Stimulated activated naive CD8-positive, alpha-beta T cell treated with anti-CD3 and anti-CD28 coated beads, Interleukin-15, Interleukin-2, amounts not matched to agents 100 U/mL and 50 U/mL, for 24 hours (primary cell): ENCODE results near the gene KRTAP10-1.

Experiments used
- ATAC-seq: fragments of 150-1000 bp; cut with Tn5 transposase; one replicate; pipeline ENCODE4 v1.10.0; 2021
- DNase-seq: peaks from one replicate; pipeline ENCODE4 v3.0.0; 2021

KRTAP10-1 gene

DNA sequence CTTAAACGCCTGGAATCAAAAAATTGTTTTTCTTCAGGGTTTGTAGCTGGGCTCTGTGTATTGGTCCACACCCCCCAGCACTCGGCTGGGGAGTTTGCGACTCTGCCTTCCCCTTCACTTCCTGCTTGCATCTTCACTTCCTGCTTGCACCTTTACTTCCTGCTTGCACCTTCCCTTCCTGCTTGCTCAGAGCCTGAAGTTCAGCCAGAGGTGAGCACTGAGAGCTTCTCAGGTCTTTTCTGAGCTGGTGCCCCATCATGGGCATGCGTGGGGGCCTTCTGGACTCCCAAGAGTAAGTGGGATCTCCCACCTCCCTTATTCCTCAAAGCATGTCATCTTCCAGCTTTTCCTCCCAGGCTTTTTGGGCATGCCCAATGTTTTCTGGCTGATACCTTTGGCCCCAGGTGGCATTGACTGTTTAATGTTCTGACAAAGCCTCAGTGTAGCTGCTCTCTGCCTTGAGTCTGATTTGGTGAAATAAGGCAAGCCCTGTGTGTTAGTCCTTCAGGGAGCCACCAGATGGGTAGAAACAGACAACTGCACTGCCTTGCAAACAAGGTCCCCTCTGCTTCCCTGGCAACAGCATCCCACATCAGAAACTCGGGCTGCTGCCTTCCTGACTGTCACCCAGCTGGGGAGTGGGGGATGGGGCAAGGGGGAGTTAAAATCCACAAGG lies 7.8 kb upstream of the KRTAP10-1 start:
- ATAC-seq (peak; percentile 50), DNase-seq (peak; percentile 12)

DNA sequence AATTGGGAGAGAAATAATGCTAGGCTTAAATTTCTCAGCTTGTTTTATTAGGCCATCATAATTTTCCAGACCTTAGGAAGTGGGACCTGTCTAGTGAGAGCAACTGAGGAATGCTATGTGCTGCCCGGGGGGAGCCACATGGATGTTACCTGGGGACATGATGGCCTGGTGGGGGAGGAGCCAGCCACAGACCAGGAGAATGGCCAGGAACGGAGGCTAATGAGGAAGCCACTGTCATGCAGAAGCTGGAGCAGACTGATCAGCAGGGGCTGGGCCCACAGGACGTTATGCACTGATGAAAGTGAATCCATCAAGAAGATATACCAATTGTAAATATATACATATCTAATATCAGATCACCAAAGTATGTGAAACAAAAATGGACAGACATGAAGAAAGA lies 4.6 kb upstream of the KRTAP10-1 start:
- DNase-seq (no peak), ATAC-seq (no peak)

DNA sequence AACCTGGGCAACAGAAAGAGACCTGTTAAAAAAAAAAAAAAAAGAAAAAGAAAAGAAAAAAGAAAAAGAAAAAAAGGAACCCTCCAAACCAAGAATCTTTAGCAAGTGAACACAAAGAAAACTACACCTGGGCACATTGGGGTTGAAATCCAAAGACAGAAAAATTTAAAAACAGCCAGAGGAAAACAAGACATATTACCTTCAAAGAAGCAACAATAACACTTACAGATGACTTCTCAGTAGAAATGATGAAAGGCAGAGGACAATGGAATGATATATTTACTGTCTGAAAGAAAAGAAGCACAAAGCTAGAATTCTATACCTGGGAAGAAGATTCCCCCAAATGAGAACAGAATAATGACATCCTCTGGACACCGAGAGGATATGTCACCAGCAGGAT lies 2.7 kb upstream of the KRTAP10-1 start:
- ATAC-seq (no peak), DNase-seq (no peak)

DNA sequence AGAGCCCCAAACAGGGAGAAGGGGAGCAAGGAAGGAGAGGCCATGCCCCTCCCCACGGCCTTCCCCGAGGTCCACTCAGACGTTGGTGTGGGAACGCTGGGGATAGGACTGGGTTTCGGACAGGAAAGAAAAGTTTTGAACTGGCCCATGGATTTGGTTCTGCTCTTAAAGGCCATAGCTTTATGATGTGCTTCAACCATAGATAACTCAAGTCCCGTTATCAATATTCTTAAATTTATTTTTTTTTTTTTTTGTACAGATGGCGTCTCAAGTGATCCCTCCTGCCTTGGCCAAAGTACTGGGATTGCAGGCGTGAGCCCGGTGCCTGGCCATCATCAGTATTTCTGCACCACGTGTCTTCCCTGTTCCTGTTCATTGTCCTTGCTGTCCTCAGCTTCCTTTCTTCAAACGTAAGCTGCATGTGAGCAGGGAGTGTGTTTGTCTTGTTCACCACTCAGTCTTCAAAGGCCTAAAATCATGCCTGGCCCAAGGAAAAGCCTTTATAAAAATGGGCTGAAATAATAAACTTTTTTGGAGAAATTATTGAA lies 820 bp upstream of the KRTAP10-1 start:
- ATAC-seq (no peak), DNase-seq (no peak)

DNA sequence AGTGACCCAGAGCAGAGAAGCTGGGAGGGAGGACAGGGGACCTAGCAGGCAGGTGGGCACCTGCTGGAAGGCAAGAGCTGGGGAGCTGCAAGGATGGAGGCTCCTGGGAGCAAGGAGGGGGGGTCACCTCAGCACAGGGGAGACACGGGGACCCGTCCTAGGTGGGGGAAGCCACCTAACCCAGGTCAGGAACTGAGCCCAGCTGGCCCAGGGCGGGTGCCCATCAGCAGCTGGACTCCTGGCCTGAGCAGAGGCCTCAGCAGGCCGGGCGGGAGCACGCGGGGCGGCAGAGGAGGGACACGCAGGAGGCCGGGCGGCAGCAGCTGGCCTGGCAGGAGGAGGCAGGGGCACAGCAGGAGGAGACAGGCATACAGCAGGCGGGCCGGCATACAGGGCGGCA lies 949 bp downstream of the KRTAP10-1 start:
- ATAC-seq (no peak), DNase-seq (no peak)

DNA sequence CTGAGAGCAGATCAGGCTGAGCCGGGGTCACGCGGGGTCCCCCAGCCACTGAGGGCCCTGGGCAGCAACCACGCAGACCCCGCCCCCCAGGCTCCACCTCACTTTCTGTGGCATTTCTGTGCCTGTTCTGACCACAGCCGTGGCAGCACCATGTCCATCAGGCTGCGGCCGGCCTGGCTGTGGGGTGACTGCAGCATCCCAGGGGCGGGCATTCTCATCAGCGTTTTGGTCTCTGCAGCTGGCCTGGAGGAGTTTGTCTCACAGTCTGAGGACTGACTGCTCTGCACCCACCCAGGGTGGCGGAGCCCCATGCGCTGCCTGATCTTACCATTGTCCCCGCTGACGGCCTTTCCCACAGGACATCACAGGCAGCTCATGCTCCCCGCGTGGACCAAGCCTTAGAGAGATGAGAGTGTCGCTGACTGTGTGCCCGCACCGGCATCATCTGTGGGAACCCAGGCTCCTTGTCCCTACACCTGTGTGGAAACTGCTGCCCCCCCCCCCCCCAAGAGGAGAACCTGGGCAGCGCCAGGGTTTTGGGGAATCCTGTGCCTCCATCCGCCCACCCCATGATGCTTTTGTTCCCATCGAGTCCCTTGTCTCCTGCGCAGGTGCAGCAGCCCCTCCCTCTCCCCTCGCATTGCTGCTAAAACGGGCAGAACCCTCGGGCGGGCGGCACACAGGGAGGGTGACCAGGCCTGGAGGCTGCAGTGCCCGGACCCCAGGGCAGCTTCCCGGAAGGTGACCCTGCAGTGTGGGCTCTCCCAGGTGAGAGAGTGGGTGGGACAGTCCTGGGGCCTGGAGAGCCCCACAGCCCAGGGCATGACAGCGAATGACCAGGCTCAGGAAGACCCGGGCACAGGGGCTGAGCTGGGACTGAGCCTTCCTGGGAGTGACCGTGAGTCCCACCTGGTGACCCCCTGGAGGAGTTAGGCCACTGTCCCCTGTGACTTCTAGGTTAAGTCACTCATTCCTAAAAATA lies 1.8 kb downstream of the KRTAP10-1 start:
- no peak for ATAC-seq
- DNase-seq = no peak

DNA sequence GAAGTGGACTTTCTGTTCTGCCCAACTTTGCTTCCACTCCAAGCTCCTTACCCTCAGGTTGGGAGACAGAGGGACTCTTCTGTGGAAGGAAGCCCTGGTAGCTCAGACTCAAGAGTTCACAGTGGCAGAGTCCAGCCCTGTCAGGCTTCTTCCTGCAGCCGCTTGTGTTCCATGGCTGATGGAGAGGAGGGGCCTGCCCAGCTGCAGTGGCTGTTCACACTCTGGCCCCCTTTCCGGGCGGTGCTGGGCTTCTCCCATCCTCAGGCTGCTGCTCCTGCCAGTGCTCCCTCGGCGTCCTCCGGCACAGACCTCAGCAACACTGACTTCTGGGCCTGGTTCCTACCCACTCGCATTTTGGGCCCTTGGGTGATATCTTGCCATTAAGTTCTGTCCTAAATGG lies 4.0 kb downstream of the KRTAP10-1 start:
- ATAC-seq (no peak), DNase-seq (no peak)

DNA sequence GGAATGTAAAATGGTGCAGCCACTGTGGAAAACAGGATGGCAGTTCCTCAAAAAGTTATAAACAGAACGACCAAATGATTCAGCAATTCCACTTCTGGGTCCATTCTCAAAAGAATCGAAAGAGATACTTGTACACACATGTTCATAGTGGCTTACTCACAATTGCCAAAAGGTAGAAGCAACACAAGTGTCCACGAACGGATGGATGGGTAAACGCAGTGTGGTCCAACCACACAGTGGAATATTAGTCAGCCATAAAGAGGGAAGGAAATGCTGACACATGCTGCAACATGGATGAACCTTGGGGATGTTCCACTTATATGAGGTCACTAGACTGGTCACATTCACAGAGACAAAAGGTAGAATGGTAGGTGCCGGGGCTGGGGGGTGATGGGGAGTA lies 5.3 kb downstream of the KRTAP10-1 start:
- DNase-seq (no peak), ATAC-seq (peak; percentile 50)

DNA sequence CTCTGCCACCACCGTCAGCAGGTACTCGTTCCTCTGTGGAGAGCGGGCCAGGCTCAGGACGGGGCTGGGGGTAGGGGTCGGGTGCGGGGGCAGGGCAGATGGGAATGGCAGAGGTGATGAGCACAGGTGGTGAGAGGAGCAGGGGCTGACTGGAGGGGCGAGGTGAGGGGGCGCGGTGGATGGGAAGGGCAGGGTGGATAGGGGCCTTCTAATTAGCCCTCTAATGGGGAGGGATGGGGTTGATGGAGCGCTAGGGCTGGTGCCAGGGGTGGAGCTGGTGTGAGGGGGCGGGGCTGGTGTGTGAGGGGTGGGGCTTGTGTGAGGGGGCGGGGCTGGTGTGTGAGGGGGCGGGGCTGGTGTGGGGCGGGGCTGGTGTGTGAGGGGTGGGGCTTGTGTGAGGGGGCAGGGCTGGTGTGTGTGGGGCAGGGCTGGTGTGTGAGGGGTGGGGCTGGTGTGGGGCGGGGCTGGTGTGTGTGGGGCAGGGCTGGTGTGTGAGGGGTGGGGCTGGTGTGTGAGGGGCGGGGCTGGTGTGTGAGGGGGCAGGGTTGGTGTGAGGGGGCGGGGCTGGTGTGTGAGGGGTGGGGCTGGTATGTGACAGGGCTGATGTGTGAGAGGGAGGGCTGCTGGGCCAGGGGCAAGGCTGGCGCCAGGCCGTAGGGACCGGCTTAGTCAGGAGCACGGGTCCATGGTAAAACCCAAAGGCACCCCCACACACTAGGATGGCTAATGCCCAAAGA lies 5.9 kb downstream of the KRTAP10-1 start:
- no peak for DNase-seq
- ATAC-seq = no peak

DNA sequence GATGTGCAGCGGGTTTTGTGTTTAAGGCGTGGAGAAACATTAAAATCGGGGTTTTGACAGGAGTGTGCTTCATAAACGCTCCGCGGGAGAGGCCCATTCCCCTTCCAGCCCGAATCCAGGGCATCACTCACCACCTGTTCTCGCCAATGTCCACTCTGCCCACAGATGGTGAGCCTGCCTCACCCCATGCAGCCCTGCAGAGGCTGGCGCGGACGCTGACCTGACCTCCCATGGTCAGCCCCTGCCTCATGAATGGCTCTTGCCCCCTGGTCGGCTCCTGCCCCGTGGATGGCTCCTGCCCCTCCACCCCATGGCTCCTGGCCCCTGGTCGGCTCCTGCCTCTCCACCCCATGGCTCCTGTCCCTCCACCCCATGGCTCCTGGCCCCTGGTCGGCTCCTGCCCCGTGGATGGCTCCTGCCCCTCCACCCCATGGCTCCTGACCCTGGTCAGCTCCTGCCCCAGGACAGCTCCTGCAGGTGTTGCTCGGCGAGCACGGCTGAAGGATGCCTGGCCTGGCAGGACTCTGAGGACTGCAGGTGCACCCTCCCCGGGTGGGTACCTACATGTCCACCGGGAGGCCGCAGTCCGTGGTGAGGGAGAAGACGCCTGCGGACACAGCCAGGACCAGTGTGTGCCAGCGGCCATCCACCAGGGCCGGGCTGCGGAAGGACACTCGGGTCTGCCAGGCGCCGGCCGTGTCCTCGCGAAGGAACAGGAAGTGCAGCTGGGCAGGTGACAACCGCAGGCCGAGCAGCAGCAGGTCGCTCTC lies 6.7 kb downstream of the KRTAP10-1 start:
- ATAC-seq = no peak
- no peak for DNase-seq

DNA sequence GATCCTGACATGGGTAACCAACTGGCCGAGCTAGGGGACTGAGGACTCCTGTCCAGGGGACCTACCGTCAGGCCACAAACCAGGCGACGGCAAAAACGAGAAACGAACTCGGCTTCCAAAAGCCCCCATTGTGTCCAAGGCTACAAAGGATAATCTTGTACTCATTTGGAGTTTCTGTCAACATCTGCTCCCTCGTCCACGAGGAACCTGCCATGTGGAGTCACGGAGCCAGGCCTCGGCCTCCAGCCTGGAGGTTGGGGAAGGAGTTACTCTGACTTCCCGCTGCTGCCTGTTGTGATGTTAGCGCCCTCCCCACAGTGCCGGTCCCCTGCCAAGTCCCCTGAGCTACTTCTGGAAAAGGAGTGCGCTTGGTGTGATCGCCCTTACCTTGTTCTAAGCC lies 7.3 kb downstream of the KRTAP10-1 start:
- no peak for ATAC-seq
- no peak for DNase-seq

DNA sequence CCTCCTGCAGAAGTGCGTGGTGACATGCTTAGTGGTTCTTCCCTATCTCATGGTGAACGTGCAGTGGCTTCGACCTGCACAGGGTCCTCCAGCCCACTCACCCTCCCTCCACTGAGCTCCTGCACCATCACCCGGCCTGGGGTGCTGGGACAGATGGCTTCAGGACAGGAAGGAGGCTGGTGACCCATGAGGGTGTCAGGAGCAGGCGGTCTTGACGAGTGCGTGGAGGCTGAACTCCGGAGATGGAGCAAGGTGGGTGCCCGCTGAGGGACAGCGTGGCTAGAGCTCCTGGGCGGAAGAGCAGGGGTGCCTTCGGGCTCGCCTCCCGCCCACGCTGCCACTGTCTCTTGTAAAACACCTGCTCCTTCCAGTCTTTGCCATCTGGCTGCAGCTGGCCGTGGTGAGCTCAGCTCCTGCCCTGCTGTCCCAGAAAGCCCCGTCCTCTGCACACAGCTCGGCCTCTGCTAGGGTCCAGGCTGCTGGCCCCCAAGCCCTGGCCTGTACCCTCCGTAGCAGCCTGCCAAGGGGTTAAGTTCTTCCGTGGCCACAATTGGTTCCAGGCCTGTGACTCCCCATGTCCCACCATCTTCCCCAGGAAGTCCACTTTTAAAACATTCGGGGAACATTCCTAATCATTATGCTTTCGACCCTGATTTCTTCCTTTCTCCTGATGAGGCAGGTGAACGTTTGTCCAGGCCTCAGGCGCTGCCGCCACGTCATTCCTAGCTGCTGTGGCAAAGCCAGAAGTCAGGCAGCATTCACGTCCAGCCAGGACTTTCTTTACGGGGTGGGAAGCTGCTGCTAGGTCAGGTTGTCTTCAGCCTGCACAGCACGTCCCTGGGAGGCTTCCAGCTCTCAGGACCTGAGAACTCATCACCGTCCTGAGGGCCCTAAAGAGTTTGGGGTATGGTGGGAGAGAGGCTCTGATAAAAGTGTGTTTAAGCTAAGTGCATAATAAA lies 8.1 kb downstream of the KRTAP10-1 start:
- DNase-seq (no peak), ATAC-seq (no peak)

DNA sequence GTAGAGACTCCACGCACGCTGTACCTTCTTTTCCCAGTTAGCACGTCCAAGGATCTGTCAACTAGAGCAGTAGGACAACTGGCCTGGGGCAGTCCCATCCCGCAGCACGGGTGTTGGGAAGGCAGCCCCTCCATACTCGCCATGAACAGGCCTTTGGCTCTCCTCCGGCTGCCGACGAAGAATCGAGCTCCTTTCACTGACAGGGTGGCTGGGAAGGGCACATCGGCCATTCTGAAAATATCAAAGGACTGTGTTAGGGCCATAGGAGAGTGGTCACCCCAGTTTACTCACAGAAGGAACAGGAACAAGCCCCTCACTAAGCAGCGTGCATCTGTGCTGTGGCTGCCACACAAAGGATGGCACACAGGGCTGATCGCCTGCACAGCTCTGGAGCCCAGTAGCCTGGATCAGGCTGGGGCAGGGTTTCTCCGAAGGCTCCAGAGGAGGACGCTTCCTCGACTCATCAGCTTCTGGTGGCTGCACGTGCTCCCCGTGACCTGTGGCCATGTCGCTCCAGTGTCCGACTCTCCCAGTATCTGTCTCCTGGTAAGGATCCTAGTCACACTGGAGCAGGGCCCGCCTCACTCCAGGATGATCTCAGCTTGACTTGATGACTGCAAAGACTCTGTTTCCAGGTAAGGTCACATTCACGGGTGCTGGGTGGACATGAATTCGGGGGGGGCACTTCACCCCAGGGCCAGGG lies 8.9 kb downstream of the KRTAP10-1 start:
- ATAC-seq (no peak), DNase-seq (no peak)

DNA sequence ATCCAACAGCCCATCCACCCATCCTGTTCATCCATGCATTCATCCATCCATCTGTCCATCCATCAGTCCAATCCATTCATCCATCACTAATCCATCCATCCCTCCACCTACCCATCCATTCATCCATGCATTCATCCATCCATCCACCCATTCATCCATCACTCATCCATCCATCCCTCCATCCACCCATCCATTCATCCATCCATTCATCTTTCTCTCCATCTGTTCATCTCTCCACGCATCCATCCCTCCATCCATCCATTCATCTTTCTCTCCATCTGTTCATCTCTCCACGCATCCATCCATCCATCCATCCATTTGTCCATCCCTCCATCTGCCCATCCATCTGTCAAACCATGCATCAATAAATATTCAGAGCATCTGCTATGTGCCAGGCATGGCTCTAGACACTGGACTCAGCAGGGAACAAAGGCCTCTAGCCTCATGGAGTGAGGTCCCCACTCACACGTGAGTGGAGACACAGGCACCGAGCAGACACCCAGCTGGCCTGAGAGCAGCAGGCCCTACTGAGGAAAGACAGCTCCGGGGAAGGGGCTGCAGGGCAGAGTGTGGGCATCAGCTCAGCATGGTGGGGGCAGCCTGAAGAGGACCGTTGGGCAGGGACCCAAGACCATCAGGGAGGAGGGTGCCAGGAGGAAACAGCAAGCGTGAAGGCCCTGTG lies 9.6 kb downstream of the KRTAP10-1 start:
- ATAC-seq = no peak
- no peak for DNase-seq

DNA sequence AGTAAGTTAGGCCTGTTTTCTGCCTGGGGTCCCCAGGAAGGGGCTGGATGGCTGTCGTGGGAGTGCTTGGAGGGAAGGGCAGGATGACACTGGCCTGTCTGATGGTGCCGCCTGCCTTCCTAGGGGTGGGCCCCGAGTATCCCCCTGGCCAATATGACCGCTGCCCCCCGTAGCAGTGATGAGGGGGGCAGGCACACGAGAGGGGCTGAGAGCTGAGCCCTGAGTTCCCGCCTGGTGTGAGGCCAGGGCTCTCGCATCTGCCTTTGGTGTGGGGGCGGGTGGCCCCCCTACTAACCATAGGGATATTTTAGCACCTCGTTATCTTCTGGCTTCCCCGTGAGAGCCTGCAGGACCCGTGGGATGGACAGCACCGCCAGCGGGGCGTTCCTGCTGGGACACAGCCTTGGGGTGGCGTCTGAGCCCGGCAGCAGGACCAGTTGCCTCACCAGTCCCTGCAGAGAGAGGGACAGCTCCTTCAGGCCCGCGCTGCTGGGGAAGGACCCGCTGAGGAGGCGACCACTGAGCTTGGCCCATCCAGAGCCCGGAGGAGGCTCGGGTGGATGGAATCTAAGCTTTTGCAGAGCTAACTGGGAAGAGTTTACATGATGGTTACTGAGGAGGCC lies 10.4 kb downstream of the KRTAP10-1 start:
- ATAC-seq (no peak), DNase-seq (no peak)

DNA sequence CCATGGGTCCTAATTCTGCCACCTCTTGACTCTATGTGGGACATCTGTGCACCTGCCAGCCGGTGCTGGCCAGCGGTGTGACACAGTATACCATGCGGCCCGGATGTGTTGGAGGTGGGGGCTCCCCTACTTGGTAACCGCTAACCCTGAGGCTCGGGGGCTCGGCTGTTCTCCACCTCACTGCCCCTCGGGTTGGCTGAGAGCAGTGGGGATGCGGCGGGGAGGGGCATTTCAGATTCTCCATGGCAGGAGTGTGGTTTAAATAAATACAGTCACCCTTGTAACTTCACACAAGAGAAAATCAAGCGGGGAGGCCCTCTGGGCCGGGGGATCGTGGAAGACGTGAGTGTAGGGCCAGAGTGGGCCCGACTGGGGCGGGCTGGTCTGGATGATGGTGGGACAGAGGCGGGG lies 11.0 kb downstream of the KRTAP10-1 start:
- no peak for DNase-seq
- no peak for ATAC-seq

DNA sequence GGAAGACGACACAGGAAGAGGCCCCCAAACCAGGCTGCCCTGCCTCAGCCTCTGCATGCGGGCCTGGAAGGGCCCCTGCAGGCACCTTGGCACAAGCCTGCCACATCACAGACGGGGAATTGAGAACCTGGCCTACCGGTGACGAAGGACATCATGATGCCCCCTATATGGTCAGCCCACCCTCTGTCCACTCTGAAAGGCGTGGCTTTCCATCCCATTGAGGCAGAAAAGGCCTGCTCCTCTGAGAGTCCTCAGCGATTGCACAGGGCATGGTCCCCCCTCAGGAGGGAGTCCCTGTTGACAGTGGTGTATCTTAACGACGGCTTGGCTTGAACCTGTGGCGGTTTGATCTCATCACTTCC lies 11.4 kb downstream of the KRTAP10-1 start:
- ATAC-seq = no peak

DNA sequence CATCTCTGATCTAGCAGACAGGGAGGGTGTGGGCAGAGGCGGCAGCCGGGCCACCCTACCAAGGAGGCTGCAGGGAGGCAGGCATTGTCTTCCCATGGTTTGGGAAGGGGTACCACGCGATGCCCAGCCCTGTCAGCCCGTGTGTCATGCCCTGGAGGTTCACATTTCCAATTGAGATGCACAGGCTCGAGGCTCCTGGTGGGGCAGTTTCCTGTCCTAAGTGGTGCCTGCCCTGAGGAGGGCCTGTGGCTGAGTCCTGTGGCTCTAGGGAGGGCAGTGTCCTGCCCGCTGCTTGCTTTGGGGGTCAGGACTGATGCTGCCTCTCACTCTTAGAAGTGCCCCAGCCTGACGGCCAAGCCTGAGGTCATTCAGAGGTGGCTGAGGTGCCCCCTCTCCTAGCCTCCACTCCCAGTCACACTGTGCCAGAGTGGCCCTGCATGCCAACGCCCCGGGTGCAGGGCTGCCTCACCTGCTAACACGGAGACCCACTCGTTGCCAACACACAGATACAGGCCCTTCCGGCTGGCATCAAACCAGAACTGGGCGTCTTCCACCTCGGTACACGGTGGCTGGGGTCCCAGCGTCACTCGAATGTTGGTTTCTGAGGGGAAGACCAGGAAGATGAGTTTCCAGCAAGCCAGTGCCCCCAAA lies 11.9 kb downstream of the KRTAP10-1 start:
- DNase-seq (no peak), ATAC-seq (no peak)

More for the DNA sequence above, 11.4 kb downstream of the KRTAP10-1 start:
- no peak for DNase-seq
